Measurements from ENCODE around the gene NOTCH2. TPM values are rescaled to one million over a fixed set of nuclear protein-coding genes. Genes with fewer than 3 reads are reported as not detected.

NOTCH2 gene
- total RNA-seq, 6 donors from 2014 or later: 71.0 to 119 (median 89.1) TPM

DNA sequence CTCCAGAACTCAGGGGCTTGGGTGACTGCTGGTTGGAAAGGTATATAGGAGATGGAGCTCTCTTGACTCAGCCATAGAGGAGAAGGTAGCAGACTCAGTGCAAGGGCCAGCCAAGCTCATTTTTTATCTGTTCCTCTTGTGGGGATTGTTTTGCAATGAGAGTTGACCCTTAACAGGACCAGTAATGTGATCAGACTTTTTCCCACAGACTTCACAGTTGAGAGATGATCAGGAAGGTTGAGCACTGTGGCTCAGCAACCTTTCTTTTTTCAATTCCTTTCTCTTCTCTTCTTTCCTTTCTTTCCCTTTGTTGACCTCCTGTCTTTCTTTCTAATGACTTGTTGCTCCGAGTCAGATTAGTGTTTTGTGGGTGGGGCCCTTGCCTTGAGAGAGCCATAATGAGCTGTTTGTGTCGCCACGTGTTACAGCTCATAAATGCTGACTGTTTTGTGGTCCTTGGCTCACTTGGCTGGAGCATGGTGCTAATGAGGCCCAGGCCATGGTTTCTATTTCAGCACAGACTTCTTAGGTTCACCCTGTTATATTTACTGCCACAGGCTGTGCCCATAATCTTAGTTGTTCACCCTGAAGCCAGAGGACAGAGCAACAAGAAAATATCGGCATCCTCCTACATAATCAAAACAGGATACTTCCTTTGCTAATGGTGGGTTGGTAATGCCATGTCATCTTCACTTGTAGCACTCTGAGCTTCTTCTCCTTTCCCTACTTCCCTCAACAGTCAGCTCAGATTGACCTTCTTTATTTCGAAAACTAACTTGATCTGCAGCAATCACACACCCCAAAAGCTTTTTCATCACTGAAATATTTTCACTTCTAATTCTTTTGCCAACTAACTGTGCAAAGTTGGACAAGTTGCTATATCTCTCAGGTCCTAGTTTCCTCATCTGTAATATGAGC lies 187.1 kb downstream of the NOTCH2 start:
- WGBS, 2 donors: 57 to 71% methylated on average over 5 of the region's 5 CpGs
- DNase-seq: no peak
- Histone ChIP-seq H3K4me1 (no peaks in the 10 kb centered on the region), H3K9me3 (no peaks in the 10 kb centered on the region), H3K4me3 (no peak overlapping the region), H3K27me3 (no peaks in the 10 kb centered on the region), H3K36me3 (no peaks in the 10 kb centered on the region), H3K27ac (no peak overlapping the region)
- ATAC-seq (ENCODE audit: low FRiP score in 2 of 2): peak in 1 of 2 donors; percentile 44
- TF ChIP-seq CTCF (IDR thresholded peaks at IDR 0.05): no peak
- no peak for TF ChIP-seq POLR2AphosphoS5 (IDR thresholded peaks at IDR 0.05)
- TF ChIP-seq POLR2A (IDR thresholded peaks at IDR 0.05): no peak
- no peak for TF ChIP-seq EP300 (IDR thresholded peaks at IDR 0.05)

DNA sequence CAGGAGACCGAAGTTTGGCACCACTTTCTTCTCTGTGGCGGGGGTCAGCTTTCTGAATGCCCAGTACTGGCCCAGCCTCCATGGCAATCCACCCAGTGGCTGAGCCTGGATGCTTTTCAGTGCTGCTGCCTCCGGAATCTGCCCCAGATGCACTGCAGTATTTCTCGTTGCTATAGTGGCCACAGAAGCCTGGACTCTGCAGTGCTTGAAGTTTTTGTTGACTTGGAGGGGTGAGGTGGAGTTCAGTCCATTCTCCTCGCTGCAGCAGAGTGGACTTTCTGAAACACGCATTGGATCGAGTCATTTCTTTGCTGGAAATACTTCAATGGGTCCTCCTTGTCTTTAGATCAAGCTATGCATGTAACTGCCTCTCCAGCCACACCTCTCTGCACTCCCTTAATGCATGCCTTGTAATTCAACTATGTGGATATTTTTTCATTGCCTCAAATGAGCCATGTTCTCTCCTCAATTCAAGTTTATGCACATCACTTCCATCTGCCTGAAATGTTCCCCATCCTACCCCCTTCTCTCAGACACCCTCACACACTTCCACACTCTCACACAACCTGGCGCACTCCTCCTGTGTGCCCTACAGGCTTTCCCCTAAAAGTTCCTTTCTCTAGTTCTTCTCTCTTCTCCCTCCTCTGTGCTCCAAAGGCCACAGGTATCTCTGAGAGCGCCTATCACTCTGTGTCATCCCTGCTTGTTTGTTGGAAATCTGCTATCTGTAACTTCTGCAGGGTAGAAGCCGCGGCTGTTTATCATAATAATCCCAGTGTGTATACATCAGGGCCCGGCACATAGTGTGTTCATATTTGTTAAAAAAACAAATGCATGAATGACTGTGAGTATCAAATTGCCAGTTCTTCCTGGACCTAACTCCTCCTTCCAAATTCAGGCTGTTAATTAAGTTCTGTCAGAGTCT lies 189.7 kb downstream of the NOTCH2 start:
- no peak overlapping the region for H3K4me3 ChIP-seq
- ATAC-seq (ENCODE audit: low FRiP score in 2 of 2) (no peak), DNase-seq (no peak)
- H3K4me1 ChIP-seq: no peaks in the 10 kb centered on the region
- H3K36me3 ChIP-seq: no peaks in the 10 kb centered on the region
- no peaks in the 10 kb centered on the region for H3K9me3 ChIP-seq
- no peaks in the 10 kb centered on the region for H3K27me3 ChIP-seq
- no peak overlapping the region for H3K27ac ChIP-seq
- 75 to 83% methylated on average over 10 to 12 of the region's 12 CpGs for WGBS, 2 donors
- TF ChIP-seq EP300 (IDR thresholded peaks at IDR 0.05) (no peak), POLR2AphosphoS5 (IDR thresholded peaks at IDR 0.05) (no peak), POLR2A (IDR thresholded peaks at IDR 0.05) (no peak), CTCF (IDR thresholded peaks at IDR 0.05) (no peak)

DNA sequence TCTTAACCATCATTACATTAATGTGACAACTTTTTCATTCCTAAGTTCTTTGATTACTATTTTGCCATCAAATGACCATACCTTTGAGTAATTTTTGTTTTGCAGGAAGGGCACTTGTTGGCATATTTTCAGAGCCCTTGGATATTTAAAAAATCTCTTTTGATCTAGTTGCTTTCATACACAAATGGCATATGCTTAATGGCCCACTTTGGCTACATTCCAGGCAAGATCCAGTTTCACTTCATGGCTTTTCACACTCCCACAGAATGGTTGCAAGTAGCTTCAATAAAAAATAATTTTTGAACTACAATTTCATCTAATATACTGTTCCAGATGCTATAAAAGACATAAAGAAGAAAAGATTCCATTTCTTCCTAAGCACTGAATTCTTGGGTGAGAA lies 191.3 kb downstream of the NOTCH2 start:
- ATAC-seq (ENCODE audit: low FRiP score in 2 of 2): no peak
- no peaks in the 10 kb centered on the region for H3K4me1 ChIP-seq
- no peaks in the 10 kb centered on the region for H3K27me3 ChIP-seq
- no peaks in the 10 kb centered on the region for H3K36me3 ChIP-seq
- no peak overlapping the region for H3K4me3 ChIP-seq
- H3K9me3 ChIP-seq: no peaks in the 10 kb centered on the region
- no peak overlapping the region for H3K27ac ChIP-seq
- DNase-seq: no peak
- TF ChIP-seq POLR2AphosphoS5 (IDR thresholded peaks at IDR 0.05): no peak
- TF ChIP-seq EP300 (IDR thresholded peaks at IDR 0.05): no peak
- no peak for TF ChIP-seq CTCF (IDR thresholded peaks at IDR 0.05)
- TF ChIP-seq POLR2A (IDR thresholded peaks at IDR 0.05): no peak

- Histone ChIP-seq H3K27ac (no peak overlapping the region), H3K36me3 (no peaks in the 10 kb centered on the region), H3K4me1 (peaks cover 0 to 6% (median 1%) of the 10 kb centered on the region in 4 donors), H3K27me3 (no peaks in the 10 kb centered on the region), H3K9me3 (no peaks in the 10 kb centered on the region), H3K4me3 (no peak overlapping the region)
- DNase-seq (no peak), ATAC-seq (ENCODE audit: low FRiP score in 2 of 2) (peak in 1 of 2 donors; percentile 26)
- TF ChIP-seq POLR2AphosphoS5 (IDR thresholded peaks at IDR 0.05): no peak
- TF ChIP-seq POLR2A (IDR thresholded peaks at IDR 0.05): no peak
- TF ChIP-seq EP300 (IDR thresholded peaks at IDR 0.05): no peak
- no peak for TF ChIP-seq CTCF (IDR thresholded peaks at IDR 0.05)
- WGBS, 2 donors: 71% methylated on average over 1 to 2 of the region's 2 CpGs
These were observed 195.3 kb downstream of the NOTCH2 start for GRCh38 chr1:119874186-119874585.
